Stimulated activated naive B cell treated with anti-CD40 and anti-IgM and Interleukin-4, amounts not matched to agents 10 μg/mL and 1 μg/mL and 100 μg/mL, for 72 hours (primary cell): Measurements from ENCODE around the gene MEI4.
"Not testable (repeated sequence)": the region's sequence is repeated elsewhere in the genome, so short reads cannot be mapped to it uniquely, and the experiment has no call there.

Experiments used
- ATAC-seq, 2 donors: fragments of 150-1000 bp; cut with Tn5 transposase; replicated peaks; 2 replicates each; pipeline ENCODE4 v1.10.0; 2021; ENCODE audit warnings: moderate library complexity in 1 of 2
- DNase-seq: peaks from one replicate; pipeline ENCODE4 v3.0.0; 2021
- H3K27ac Mint-ChIP-seq: one replicate; pipeline ENCODE4 v1.8.0; 2022; ENCODE audit warnings: mild to moderate bottlenecking, mixed read lengths
- H3K27me3 Mint-ChIP-seq, 2 donors: one replicate each; pipeline ENCODE4 v1.8.0; 2022; ENCODE audit warnings: mixed read lengths in 2 of 2
- H3K36me3 Mint-ChIP-seq, 2 donors: one replicate each; pipeline ENCODE4 v1.8.0; 2022; ENCODE audit warnings: mixed read lengths in 2 of 2, mild to moderate bottlenecking in 1 of 2
- H3K4me1 Mint-ChIP-seq, 2 donors: one replicate each; pipeline ENCODE4 v1.8.0; 2022; ENCODE audit warnings: mixed read lengths in 2 of 2, mild to moderate bottlenecking in 1 of 2
- H3K4me3 Mint-ChIP-seq, 2 donors: one replicate each; pipeline ENCODE4 v1.8.0; 2022; ENCODE audit warnings: mild to moderate bottlenecking in 2 of 2, mixed read lengths in 2 of 2, moderate library complexity in 1 of 2
- H3K9me3 Mint-ChIP-seq, 2 donors: one replicate each; pipeline ENCODE4 v1.8.0; 2022; ENCODE audit warnings: mixed read lengths in 2 of 2, mild to moderate bottlenecking in 1 of 2

Gene MEI4

DNA sequence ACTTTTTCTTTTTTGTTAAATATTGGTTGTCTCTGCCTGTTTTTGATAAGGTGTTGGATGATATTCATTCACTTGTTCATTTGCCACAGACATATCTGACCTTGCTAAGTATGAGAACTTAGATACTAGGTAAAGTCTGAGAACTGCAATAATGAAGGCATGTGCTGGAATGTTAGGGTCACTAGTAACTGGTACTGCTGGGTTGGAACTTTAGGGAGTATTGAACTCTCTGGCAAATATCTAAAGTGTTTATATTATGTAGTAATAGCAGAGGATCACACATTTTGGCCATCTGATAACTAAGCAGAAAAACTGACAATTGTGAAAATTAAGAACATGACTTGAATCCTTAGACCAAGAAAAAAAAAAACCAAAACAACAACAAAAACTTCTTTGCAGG is 162.7 kb downstream of the MEI4 start:
- Mint-ChIP-seq H3K36me3 (no peaks in the 10 kb centered on the region), H3K27ac (no peak overlapping the region), H3K9me3 (no peaks in the 10 kb centered on the region), H3K27me3 (no peaks in the 10 kb centered on the region), H3K4me1 (no peaks in the 10 kb centered on the region), H3K4me3 (no peak overlapping the region)
- DNase-seq = no peak
- no peak for ATAC-seq

DNA sequence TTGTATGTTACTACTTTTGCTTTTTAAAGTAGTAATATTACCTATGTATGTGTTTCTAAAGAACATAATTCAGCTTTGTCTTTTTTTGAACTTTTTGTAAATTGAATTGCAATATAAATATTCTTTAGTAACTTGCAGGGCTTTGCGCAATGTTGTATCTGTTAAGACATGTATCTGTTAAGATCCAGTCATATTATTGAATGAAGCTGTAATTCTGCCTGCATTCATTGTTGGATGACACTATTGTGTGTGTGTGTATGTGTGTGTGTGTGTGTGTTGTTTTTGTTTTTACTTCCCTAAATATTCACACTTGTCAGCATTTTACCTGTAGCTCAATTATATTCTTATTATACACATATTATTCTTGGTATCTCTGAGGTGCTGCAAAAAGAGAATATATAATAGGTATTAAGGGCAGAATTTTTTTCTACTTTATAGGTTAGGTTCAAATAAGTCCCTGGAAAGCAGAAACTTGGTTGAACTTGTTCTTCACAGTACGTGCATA is 164.0 kb downstream of the MEI4 start:
- ATAC-seq (no peak), DNase-seq (no peak)
- H3K27me3 Mint-ChIP-seq = no peaks in the 10 kb centered on the region
- H3K36me3 Mint-ChIP-seq = no peaks in the 10 kb centered on the region
- H3K9me3 Mint-ChIP-seq = no peaks in the 10 kb centered on the region
- no peak overlapping the region for H3K27ac Mint-ChIP-seq
- H3K4me3 Mint-ChIP-seq = no peak overlapping the region
- H3K4me1 Mint-ChIP-seq = no peaks in the 10 kb centered on the region

GRCh38 chr6:77822265-77822664 is 169.4 kb downstream of the MEI4 start:
- Mint-ChIP-seq H3K4me1 (no peaks in the 10 kb centered on the region), H3K36me3 (no peaks in the 10 kb centered on the region), H3K9me3 (no peaks in the 10 kb centered on the region), H3K27me3 (no peaks in the 10 kb centered on the region), H3K4me3 (no peak overlapping the region), H3K27ac (no peak overlapping the region)
- ATAC-seq = no peak
- no peak for DNase-seq

DNA sequence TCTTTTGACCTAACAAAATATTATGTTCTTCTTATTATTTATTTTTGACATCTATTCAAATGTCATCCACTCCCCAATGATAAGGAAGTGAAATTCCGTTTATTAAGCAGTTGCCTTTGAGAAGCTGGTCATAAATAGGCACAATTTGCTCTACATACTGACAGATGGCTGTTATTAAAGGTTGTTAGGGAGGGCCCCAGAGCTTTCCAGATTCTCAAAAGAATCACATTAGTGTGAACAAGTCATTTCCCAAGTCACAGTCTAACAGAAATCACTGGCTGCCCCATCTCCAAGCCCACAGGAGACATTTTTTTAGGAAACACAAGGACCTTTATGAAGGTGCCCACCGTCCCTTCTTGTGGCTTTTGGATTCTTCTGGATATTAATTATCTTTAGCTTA is 172.4 kb downstream of the MEI4 start:
- Mint-ChIP-seq H3K4me3 (no peak overlapping the region), H3K9me3 (no peaks in the 10 kb centered on the region), H3K4me1 (no peaks in the 10 kb centered on the region), H3K36me3 (no peaks in the 10 kb centered on the region), H3K27me3 (no peaks in the 10 kb centered on the region), H3K27ac (no peak overlapping the region)
- ATAC-seq (peak in 1 of 2 donors; percentile 16), DNase-seq (no peak)

GRCh38 chr6:77829736-77830135 is 176.9 kb downstream of the MEI4 start:
- no peak overlapping the region for H3K27ac Mint-ChIP-seq
- no peaks in the 10 kb centered on the region for H3K27me3 Mint-ChIP-seq
- H3K4me1 Mint-ChIP-seq = no peaks in the 10 kb centered on the region
- no peaks in the 10 kb centered on the region for H3K36me3 Mint-ChIP-seq
- ATAC-seq (no peak), DNase-seq (no peak)
- H3K4me3 Mint-ChIP-seq = no peak overlapping the region
- H3K9me3 Mint-ChIP-seq = peaks cover 3 to 4% of the 10 kb centered on the region in 2 donors

DNA sequence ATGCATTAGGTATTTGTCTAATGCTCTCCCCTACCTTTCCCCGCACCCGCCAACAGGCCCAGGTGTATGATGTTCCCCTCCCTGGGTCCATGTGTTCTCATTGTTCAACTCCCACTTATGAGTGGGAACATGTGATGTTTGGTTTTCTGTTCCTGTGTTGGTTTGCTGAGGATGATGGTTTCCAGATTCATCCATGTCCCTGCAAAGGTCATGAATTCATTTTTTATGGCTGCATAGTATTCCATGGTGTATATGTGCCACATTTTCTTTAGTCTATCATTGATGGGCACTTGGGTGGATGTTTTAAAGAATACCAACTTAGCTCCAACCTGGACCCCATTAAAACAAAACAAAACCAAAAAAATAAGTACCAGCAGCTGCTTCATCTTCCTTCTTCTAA is 180.9 kb downstream of the MEI4 start:
- DNase-seq, H3K4me3 Mint-ChIP-seq, H3K27ac Mint-ChIP-seq, H3K4me1 Mint-ChIP-seq, ATAC-seq, H3K9me3 Mint-ChIP-seq, H3K36me3 Mint-ChIP-seq, H3K27me3 Mint-ChIP-seq: not testable (repeated sequence)

DNA sequence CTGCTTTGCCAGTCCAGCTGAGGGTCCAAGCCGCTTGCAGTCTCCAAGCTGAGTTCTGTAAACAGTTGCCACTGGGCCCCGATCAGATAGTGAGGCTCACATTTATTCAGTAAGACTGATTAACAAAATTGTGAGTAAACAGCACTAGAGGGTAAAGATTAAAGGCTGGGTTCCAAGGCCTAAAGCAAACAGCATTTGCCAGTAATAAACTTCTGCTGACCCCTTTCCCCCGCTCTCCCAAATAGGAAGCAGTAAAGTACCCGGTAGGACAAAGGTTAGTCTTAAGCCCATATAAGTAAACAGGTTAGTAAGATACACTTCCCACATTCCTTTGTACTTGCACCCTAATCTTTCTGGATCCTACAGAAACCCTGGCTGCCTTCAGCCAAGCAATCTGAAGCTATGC is 181.8 kb downstream of the MEI4 start:
- Mint-ChIP-seq H3K4me1 (peaks cover 2 to 5% of the 10 kb centered on the region in 2 donors), H3K27ac (no peak overlapping the region), H3K9me3 (peaks cover 3 to 4% of the 10 kb centered on the region in 2 donors), H3K4me3 (no peak overlapping the region), H3K36me3 (no peaks in the 10 kb centered on the region), H3K27me3 (no peaks in the 10 kb centered on the region)
- DNase-seq (no peak), ATAC-seq (no peak)

- Mint-ChIP-seq H3K4me1 (peaks cover 2 to 5% of the 10 kb centered on the region in 2 donors), H3K36me3 (no peaks in the 10 kb centered on the region), H3K4me3 (no peak overlapping the region), H3K27me3 (no peaks in the 10 kb centered on the region), H3K27ac (peak overlapping the region; percentile 44), H3K9me3 (peaks cover 3 to 4% of the 10 kb centered on the region in 2 donors)
- ATAC-seq (peak; percentile 22 to 58), DNase-seq (no peak)
These were observed 184.4 kb downstream of the MEI4 start for GRCh38 chr6:77837034-77837784.

GRCh38 chr6:77839292-77839691 is 186.5 kb downstream of the MEI4 start:
- H3K36me3 Mint-ChIP-seq = no peaks in the 10 kb centered on the region
- H3K4me3 Mint-ChIP-seq = no peak overlapping the region
- no peak for ATAC-seq
- H3K27me3 Mint-ChIP-seq = no peaks in the 10 kb centered on the region
- H3K9me3 Mint-ChIP-seq = no peaks in the 10 kb centered on the region
- H3K4me1 Mint-ChIP-seq = peaks cover 2 to 5% of the 10 kb centered on the region in 2 donors
- no peak overlapping the region for H3K27ac Mint-ChIP-seq
- DNase-seq = no peak

DNA sequence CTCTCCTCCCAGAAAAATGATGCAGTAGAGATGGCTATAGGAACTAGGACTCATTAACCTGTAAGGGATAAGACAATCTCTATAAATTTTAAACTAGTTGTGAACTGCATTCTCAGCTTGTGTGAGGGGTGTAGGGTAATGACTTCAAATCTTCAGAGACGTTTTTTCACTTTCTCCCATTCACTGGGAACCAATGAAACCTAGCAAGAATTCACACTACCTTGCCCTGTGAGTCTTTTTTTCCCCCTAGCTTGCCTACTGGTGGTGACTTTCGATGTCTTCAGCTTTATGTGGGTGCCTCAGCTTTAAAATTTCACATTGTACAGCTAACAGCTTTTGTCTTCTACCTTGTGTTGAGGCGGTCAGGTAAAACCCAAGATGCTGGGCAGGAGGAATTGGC is 192.0 kb downstream of the MEI4 start:
- Mint-ChIP-seq H3K9me3 (peaks cover 0 to 1% of the 10 kb centered on the region in 2 donors), H3K27me3 (no peaks in the 10 kb centered on the region), H3K4me1 (no peaks in the 10 kb centered on the region), H3K36me3 (no peaks in the 10 kb centered on the region), H3K4me3 (no peak overlapping the region), H3K27ac (no peak overlapping the region)
- DNase-seq (no peak), ATAC-seq (no peak)

GRCh38 chr6:77853401-77853800 is 200.6 kb downstream of the MEI4 start:
- Mint-ChIP-seq H3K36me3 (no peaks in the 10 kb centered on the region), H3K4me3 (no peak overlapping the region), H3K27ac (no peak overlapping the region), H3K4me1 (no peaks in the 10 kb centered on the region), H3K27me3 (no peaks in the 10 kb centered on the region), H3K9me3 (peaks cover 0 to 2% of the 10 kb centered on the region in 2 donors)
- no peak for DNase-seq
- no peak for ATAC-seq

DNA sequence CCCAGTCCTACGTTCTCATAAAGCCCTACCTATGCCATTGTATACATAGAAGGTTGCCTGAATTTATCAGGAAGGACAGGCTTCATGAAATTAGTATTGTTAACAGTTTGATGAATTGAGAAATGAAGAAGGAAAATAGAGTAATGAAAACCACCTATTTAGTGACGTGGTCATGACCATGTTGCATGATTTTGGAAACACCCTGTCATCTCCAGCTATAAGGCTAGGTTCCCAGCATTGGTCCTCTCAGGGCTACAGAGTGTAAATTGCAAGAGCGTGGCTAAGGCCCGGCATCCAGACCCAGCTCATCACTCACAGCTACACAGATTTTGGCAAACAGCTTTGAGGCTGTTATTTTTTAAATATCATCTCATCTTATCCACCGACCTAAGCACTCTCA is 203.6 kb downstream of the MEI4 start:
- Mint-ChIP-seq H3K27ac (no peak overlapping the region), H3K9me3 (peaks cover 3 to 4% of the 10 kb centered on the region in 2 donors)

DNA sequence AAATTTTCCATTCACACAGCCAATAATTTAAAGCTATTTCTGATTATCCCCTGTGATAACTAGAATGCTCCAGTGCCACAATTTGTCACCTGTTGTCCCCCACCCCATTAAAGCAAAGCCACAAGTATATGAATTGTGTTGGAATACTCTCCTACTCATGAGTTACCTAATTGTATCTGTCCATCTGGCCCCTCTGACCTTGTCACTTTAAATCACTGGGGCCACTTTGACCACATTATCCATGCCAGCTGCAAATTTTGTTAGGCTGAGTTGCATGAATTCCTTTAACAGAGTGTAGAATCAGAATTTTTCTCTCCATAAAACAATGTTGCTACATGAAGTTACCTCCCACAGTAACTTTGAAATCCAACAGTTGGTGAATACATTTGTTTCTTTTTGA is 204.6 kb downstream of the MEI4 start:
- DNase-seq (no peak), ATAC-seq (no peak)
- no peaks in the 10 kb centered on the region for H3K4me1 Mint-ChIP-seq
- H3K36me3 Mint-ChIP-seq = no peaks in the 10 kb centered on the region
- H3K27me3 Mint-ChIP-seq = no peaks in the 10 kb centered on the region
- no peak overlapping the region for H3K4me3 Mint-ChIP-seq
- H3K9me3 Mint-ChIP-seq = peaks cover 7 to 8% of the 10 kb centered on the region in 2 donors
- H3K27ac Mint-ChIP-seq = no peak overlapping the region

More for the DNA sequence above, 203.6 kb downstream of the MEI4 start:
- no peak for ATAC-seq
- Mint-ChIP-seq H3K36me3 (no peaks in the 10 kb centered on the region), H3K4me3 (no peak overlapping the region), H3K27me3 (no peaks in the 10 kb centered on the region), H3K4me1 (no peaks in the 10 kb centered on the region)
- no peak for DNase-seq

DNA sequence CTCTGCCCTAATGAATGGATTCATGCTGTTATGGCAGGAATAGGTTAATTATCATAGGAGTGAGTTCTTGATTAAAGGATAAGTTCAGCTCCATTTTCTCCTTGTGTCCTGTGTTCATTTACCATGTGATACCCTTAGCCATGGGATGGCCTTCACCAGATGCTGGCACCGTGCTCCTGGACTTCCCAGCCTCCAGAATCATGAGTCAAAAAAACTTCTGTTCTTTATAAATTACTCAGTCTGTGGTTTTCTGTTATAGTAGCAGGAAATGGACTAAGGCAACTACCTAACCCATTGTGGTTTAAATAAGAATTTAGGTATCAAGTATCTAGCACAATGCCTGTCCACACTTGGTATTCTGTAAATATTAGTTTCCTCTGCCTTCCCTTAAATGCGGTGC is 223.5 kb downstream of the MEI4 start:
- no peaks in the 10 kb centered on the region for H3K27me3 Mint-ChIP-seq
- no peak for DNase-seq
- H3K4me1 Mint-ChIP-seq = no peaks in the 10 kb centered on the region
- no peak for ATAC-seq
- peaks cover 2 to 4% of the 10 kb centered on the region in 2 donors for H3K9me3 Mint-ChIP-seq
- no peak overlapping the region for H3K4me3 Mint-ChIP-seq
- no peaks in the 10 kb centered on the region for H3K36me3 Mint-ChIP-seq
- H3K27ac Mint-ChIP-seq = no peak overlapping the region

- ATAC-seq = no peak
- H3K36me3 Mint-ChIP-seq = no peaks in the 10 kb centered on the region
- H3K27me3 Mint-ChIP-seq = no peaks in the 10 kb centered on the region
- no peak for DNase-seq
- no peak overlapping the region for H3K4me3 Mint-ChIP-seq
- no peak overlapping the region for H3K27ac Mint-ChIP-seq
- no peaks in the 10 kb centered on the region for H3K4me1 Mint-ChIP-seq
- H3K9me3 Mint-ChIP-seq = peaks cover 2 to 4% of the 10 kb centered on the region in 2 donors
These were observed 226.7 kb downstream of the MEI4 start for GRCh38 chr6:77879527-77879926.
